Breast epithelium (tissue), 4 donors: ENCODE data around the gene FIS1. TPM values are rescaled to one million over a fixed set of nuclear protein-coding genes. Genes with fewer than 3 reads are reported as not detected.
"Not testable (repeated sequence)": the region's sequence is repeated elsewhere in the genome, so short reads cannot be mapped to it uniquely, and the experiment has no call there.

Source experiments
- DNase-seq, 2 donors: peaks; one replicate each; pipeline ENCODE4 v3.0.0-alpha.2; 2019; ENCODE audit warnings: low spot score in 2 of 2
- H3K27ac ChIP-seq, 2 donors: fragments of 200-600 bp; sonication (generic) in 1 of 2; one replicate each; pipeline ENCODE4 v1.5.1; 2016 to 2019; ENCODE audit warnings: mild to moderate bottlenecking in 1 of 2
- H3K27me3 ChIP-seq, 2 donors: fragments of 200-600 bp; sonication (generic) in 1 of 2; one replicate each; pipeline versions ENCODE4 v1.5.1 to v1.6.0; 2017 to 2019; ENCODE audit warnings: control low read depth in 1 of 2, mild to moderate bottlenecking in 1 of 2
- H3K36me3 ChIP-seq: fragments of 200-600 bp; one replicate; pipeline ENCODE4 v1.5.1; 2019
- H3K4me1 ChIP-seq, 2 donors: fragments of 200-600 bp; sonication (generic); one replicate each; pipeline ENCODE4 v1.5.1; 2016 to 2019; ENCODE audit warnings: control low read depth in 1 of 2
- H3K4me3 ChIP-seq, 3 donors: fragments of 200-600 bp; sonication (generic); 1 replicate in 2 of 3; 2 replicates in 1 of 3; pipeline ENCODE4 v1.5.1; 2016 to 2019; ENCODE audit warnings: mild to moderate bottlenecking in 3 of 3, moderate library complexity in 2 of 3
- H3K9me3 ChIP-seq, 2 donors: fragments of 200-600 bp; sonication (generic) in 1 of 2; one replicate each; pipeline ENCODE4 v1.5.1; 2016 to 2019; ENCODE audit warnings: control low read depth in 1 of 2
- CTCF ChIP-seq, 3 donors: fragments of 450-650 bp; IDR thresholded peaks; one replicate each; pipeline ENCODE4 v1.5.1; 2016 to 2017; ENCODE audit warnings: antibody characterized with exemption in 3 of 3, mild to moderate bottlenecking in 3 of 3, moderate library complexity in 3 of 3
- POLR2A ChIP-seq: fragments of 450-650 bp; IDR thresholded peaks from one replicate; pipeline ENCODE4 v1.6.1; 2016; ENCODE audit warnings: antibody characterized with exemption, mild to moderate bottlenecking, moderate library complexity
- POLR2AphosphoS5 ChIP-seq, 3 donors: sonication (generic); formaldehyde crosslinking; IDR thresholded peaks; one replicate each; pipeline ENCODE4 v1.6.1; 2017; ENCODE audit warnings: antibody characterized with exemption in 3 of 3
- intact Hi-C: fragments of 100-400 bp; cut with DNase I; formaldehyde crosslinking; loops from one replicate; pipeline ENCODE4 v1.15.1; 2023; ENCODE audit warnings: low total_unique reads
- total RNA-seq, 3 donors: library from RNA; depleted of rRNA; stranded (reverse); fragments of >200 nt; gene quantifications; one replicate each; pipeline ENCODE4 v1.1.0, GENCODE V29; 2016

The FIS1 gene
- total RNA-seq, 3 donors from 2014 or later: 252 to 432 (median 278) TPM

GRCh38 chr7:101288439-101288838 lies 43.6 kb upstream of the FIS1 start:
- Histone ChIP-seq H3K9me3 (no peaks in the 10 kb centered on the region), H3K4me3 (no peak overlapping the region), H3K4me1 (no peaks in the 10 kb centered on the region), H3K27ac (no peak overlapping the region), H3K27me3 (peaks cover 0 to 16% of the 10 kb centered on the region in 2 donors), H3K36me3 (no peaks in the 10 kb centered on the region)
- intact Hi-C loops: loop anchor here (10.0 kb wide), 1 partner anchor 144 kb away; no protein-coding TSS in a partner anchor
- DNase-seq: no peak
- TF ChIP-seq CTCF (IDR thresholded peaks at IDR 0.05): no peak
- no peak for TF ChIP-seq POLR2A
- no peak for TF ChIP-seq POLR2AphosphoS5 (IDR thresholded peaks at IDR 0.05)

GRCh38 chr7:101287032-101287431 lies 42.2 kb upstream of the FIS1 start:
- no peak overlapping the region for H3K4me3 ChIP-seq
- TF ChIP-seq CTCF (IDR thresholded peaks at IDR 0.05): no peak
- TF ChIP-seq POLR2AphosphoS5 (IDR thresholded peaks at IDR 0.05): no peak
- TF ChIP-seq POLR2A: no peak
- H3K9me3 ChIP-seq: no peaks in the 10 kb centered on the region
- H3K4me1 ChIP-seq: no peaks in the 10 kb centered on the region
- no peak overlapping the region for H3K27ac ChIP-seq
- peaks cover 0 to 10% of the 10 kb centered on the region in 2 donors for H3K27me3 ChIP-seq
- H3K36me3 ChIP-seq: no peaks in the 10 kb centered on the region
- intact Hi-C loops: loop anchor here (10.0 kb wide), 1 partner anchor 142 kb away; no protein-coding TSS in a partner anchor
- no peak for DNase-seq

- H3K9me3 ChIP-seq, H3K4me3 ChIP-seq, H3K27me3 ChIP-seq, H3K27ac ChIP-seq, H3K36me3 ChIP-seq, H3K4me1 ChIP-seq: not testable (repeated sequence)
- intact Hi-C loops: loop anchor here (10.0 kb wide), 1 partner anchor 141 kb away; no protein-coding TSS in a partner anchor
- peak; percentile 35 to 71 for DNase-seq
- peak in 1 of 3 donors; percentile 8 for TF ChIP-seq CTCF (IDR thresholded peaks at IDR 0.05)
Observed at GRCh38 chr7:101285880-101286279, 41.0 kb upstream of the FIS1 start.

- Histone ChIP-seq H3K4me1 (no peaks in the 10 kb centered on the region), H3K9me3 (no peaks in the 10 kb centered on the region), H3K4me3 (no peak overlapping the region), H3K36me3 (no peaks in the 10 kb centered on the region), H3K27ac (no peak overlapping the region), H3K27me3 (no peaks in the 10 kb centered on the region)
- intact Hi-C loops: loop anchor here (10.0 kb wide), 1 partner anchor 140 kb away; no protein-coding TSS in a partner anchor
- TF ChIP-seq POLR2AphosphoS5 (IDR thresholded peaks at IDR 0.05): no peak
- TF ChIP-seq CTCF (IDR thresholded peaks at IDR 0.05): no peak
- no peak for TF ChIP-seq POLR2A
- no peak for DNase-seq
Observed at GRCh38 chr7:101285171-101285570, 40.3 kb upstream of the FIS1 start.

GRCh38 chr7:101280912-101281311 lies 36.0 kb upstream of the FIS1 start:
- H3K27ac ChIP-seq, DNase-seq, H3K36me3 ChIP-seq, H3K27me3 ChIP-seq, H3K4me1 ChIP-seq, H3K9me3 ChIP-seq, H3K4me3 ChIP-seq: not testable (repeated sequence)
- intact Hi-C loops: loop anchor here (10.0 kb wide), 1 partner anchor 136 kb away; no protein-coding TSS in a partner anchor
